Stomach (tissue), 9 donors: ENCODE data around the gene BABAM2. TPM values are rescaled to one million over a fixed set of nuclear protein-coding genes. Genes with fewer than 3 reads are reported as not detected.
"Not testable (repeated sequence)": the region's sequence is repeated elsewhere in the genome, so short reads cannot be mapped to it uniquely, and the experiment has no call there.

ENCODE experiments used
- DNase-seq, 2 donors: peaks; one replicate each; pipeline versions ENCODE4 v3.0.0 to v3.0.0-alpha.2; 2013 to 2019
- H3K27ac ChIP-seq, 5 donors: fragments of 200-600 bp in 4 of 5; sonication (generic) in 4 of 5; one replicate each; pipeline ENCODE4 v1.5.1; 2013 to 2019; ENCODE audit warnings: mild to moderate bottlenecking in 1 of 5, moderate library complexity in 1 of 5
- H3K27me3 ChIP-seq, 3 donors: fragments of 200-600 bp; sonication (generic); one replicate each; pipeline ENCODE4 v1.5.1; 2017 to 2019; ENCODE audit warnings: mixed run types in 1 of 3
- H3K36me3 ChIP-seq, 4 donors: fragments of 200-600 bp; sonication (generic); 1 replicate in 3 of 4; 2 replicates in 1 of 4; pipeline ENCODE4 v1.5.1; 2016 to 2019
- H3K4me1 ChIP-seq, 4 donors: fragments of 200-600 bp; sonication (generic); one replicate each; pipeline ENCODE4 v1.5.1; 2016 to 2019
- H3K4me3 ChIP-seq, 4 donors: fragments of 200-600 bp; sonication (generic) in 3 of 4; one replicate each; pipeline ENCODE4 v1.5.1; 2016 to 2019; ENCODE audit warnings: mild to moderate bottlenecking in 1 of 4
- H3K9me3 ChIP-seq, 4 donors: fragments of 200-600 bp; sonication (generic); one replicate each; pipeline ENCODE4 v1.5.1; 2016 to 2019
- CTCF ChIP-seq, 7 experiments: fragments of 450-650 bp in 4 of 7; fragments of 200-600 bp in 3 of 7; sonication (generic) in 3 of 7; IDR thresholded peaks; one replicate each; pipeline ENCODE4 v1.5.1; 2016 to 2019; ENCODE audit warnings: antibody characterized with exemption in 7 of 7, control low read depth in 2 of 7, mild to moderate bottlenecking in 1 of 7
- EP300 ChIP-seq: sonication (generic); formaldehyde crosslinking; IDR thresholded peaks from one replicate; pipeline ENCODE4 v1.6.1; 2017; ENCODE audit warnings: antibody characterized with exemption
- POLR2A ChIP-seq, 4 donors: fragments of 450-650 bp; IDR thresholded peaks; one replicate each; pipeline ENCODE4 v1.6.1; 2016; ENCODE audit warnings: antibody characterized with exemption in 4 of 4, control low read depth in 2 of 4, mild to moderate bottlenecking in 1 of 4, moderate library complexity in 1 of 4
- POLR2AphosphoS5 ChIP-seq, 3 donors: sonication (generic); formaldehyde crosslinking; IDR thresholded peaks; one replicate each; pipeline ENCODE4 v1.6.1; 2016; ENCODE audit warnings: antibody characterized with exemption in 3 of 3
- WGBS, 5 donors: extraction: QIAGEN DNeasy Blood & Tissue Kit in 3 of 5; methylation state at CpG; one replicate each; pipeline versions ENCODE4 v1.1.5 to v1.1.7; 2013 to 2018; 5-methylcytosine and 5-hydroxymethylcytosine counted together
- intact Hi-C: fragments of 100-400 bp; cut with DNase I; formaldehyde crosslinking; loops from one replicate; pipeline ENCODE4 v1.15.1; 2023; ENCODE audit warnings: low total_unique reads
- polyA plus RNA-seq, 3 donors: library from polyadenylated mRNA; stranded (reverse); fragments of 200-250 nt; gene quantifications; one replicate each; pipeline ENCODE4 v1.2.3, GENCODE V29; 2013
- total RNA-seq, 5 donors: library from RNA; depleted of rRNA; stranded (reverse); fragments of >200 nt; gene quantifications; one replicate each; pipeline versions ENCODE4 v1.1.0 to v1.2.3, GENCODE V29; 2014 to 2016
- donor health status: healthy with polysubstance abuse.
- donor health status: Bipolar disorder and iron deficiency.
- donor health status: healthy.

BABAM2 gene
- total and polyA plus RNA-seq, 8 donors: 14.2 to 41.4 (median 22.8) TPM

DNA sequence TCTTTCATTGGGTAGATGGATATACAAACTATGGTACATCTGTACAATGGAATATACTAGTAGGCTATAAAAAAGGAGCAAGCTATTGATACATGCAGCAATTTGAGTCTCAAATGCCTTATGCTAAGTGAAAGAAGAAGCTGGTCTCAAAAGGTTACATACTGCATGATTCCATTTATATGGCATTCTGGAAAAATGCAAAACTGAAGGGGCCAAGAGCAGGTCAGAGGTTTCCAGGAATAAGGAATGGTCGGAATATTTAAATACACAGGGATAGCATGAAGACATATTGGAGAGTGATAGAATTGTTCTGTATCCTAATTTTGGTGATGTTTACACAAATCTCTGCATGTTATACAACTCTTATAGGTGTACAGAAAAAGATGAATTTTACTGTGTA, 85.8 kb downstream of the BABAM2 start:
- no peak for DNase-seq
- intact Hi-C loops: no loop called here
- Histone ChIP-seq H3K36me3 (no peaks in the 10 kb centered on the region), H3K4me1 (peaks cover 0 to 20% (median 5%) of the 10 kb centered on the region in 4 donors), H3K27ac (no peak overlapping the region), H3K27me3 (no peaks in the 10 kb centered on the region), H3K9me3 (no peaks in the 10 kb centered on the region), H3K4me3 (no peak overlapping the region)
- TF ChIP-seq CTCF (IDR thresholded peaks at IDR 0.05) (no peak), POLR2AphosphoS5 (IDR thresholded peaks at IDR 0.05) (no peak), POLR2A (IDR thresholded peaks at IDR 0.05) (no peak), EP300 (no peak)
- 92 to 98% (median 97%) methylated on average over 1 of the region's 1 CpG for WGBS, 5 donors

DNA sequence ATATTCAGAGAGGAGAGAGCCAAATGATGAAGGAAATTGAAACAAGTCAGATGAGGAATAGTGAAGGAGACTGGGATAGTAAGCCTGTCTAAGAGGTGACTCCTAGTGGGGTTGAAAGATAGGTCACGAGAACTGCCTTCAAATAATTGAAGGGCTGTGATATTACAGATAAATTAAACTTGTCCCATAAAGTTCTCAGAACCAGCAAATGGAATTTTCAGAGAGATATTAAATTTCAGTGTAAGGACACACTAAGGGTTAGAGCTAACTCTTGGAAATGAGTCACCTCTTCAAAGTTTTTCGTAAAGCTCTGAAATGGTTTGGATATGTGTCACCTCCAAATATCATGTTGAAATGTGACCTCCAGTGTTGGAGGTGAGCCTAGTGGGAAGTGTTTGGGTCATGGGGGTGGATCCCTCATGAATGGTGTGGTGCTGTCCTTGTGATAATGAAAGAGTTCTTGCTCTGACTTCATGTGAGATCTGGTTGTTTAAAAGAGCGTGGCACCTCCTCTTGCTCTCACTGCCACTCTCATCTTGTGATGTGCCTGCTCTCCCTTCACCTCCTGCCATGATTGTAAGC, 87.3 kb downstream of the BABAM2 start:
- no peak for TF ChIP-seq CTCF (IDR thresholded peaks at IDR 0.05)
- TF ChIP-seq EP300: no peak
- no peak for TF ChIP-seq POLR2A (IDR thresholded peaks at IDR 0.05)
- TF ChIP-seq POLR2AphosphoS5 (IDR thresholded peaks at IDR 0.05): no peak
- Histone ChIP-seq H3K27me3 (no peaks in the 10 kb centered on the region), H3K4me3 (no peak overlapping the region), H3K9me3 (no peaks in the 10 kb centered on the region), H3K36me3 (no peaks in the 10 kb centered on the region), H3K27ac (no peak overlapping the region), H3K4me1 (peaks cover 0 to 20% (median 5%) of the 10 kb centered on the region in 4 donors)
- 74 to 84% (median 82%) methylated on average over 3 of the region's 3 CpGs for WGBS, 5 donors
- DNase-seq: no peak
- intact Hi-C loops: no loop called here

GRCh38 chr2:27978761-27979160, 88.2 kb downstream of the BABAM2 start:
- H3K9me3 ChIP-seq, H3K27ac ChIP-seq, H3K4me3 ChIP-seq, intact Hi-C loops, DNase-seq, H3K36me3 ChIP-seq, H3K27me3 ChIP-seq: not testable (repeated sequence)
- WGBS, 5 donors: 87 to 100% (median 97%) methylated on average over 2 of the region's 2 CpGs
- peaks cover 0 to 20% (median 5%) of the 10 kb centered on the region in 4 donors for H3K4me1 ChIP-seq

GRCh38 chr2:27980242-27980641, 89.7 kb downstream of the BABAM2 start:
- no peaks in the 10 kb centered on the region for H3K27me3 ChIP-seq
- TF ChIP-seq EP300 (no peak), CTCF (IDR thresholded peaks at IDR 0.05) (no peak), POLR2AphosphoS5 (IDR thresholded peaks at IDR 0.05) (no peak), POLR2A (IDR thresholded peaks at IDR 0.05) (no peak)
- H3K27ac ChIP-seq: no peak overlapping the region
- H3K4me1 ChIP-seq: peaks cover 0 to 20% (median 5%) of the 10 kb centered on the region in 4 donors
- no peaks in the 10 kb centered on the region for H3K9me3 ChIP-seq
- WGBS, 5 donors: 42 to 67% (median 52%) methylated on average over 1 of the region's 1 CpG
- H3K36me3 ChIP-seq: no peaks in the 10 kb centered on the region
- no peak for DNase-seq
- no peak overlapping the region for H3K4me3 ChIP-seq
- intact Hi-C loops: no loop called here

- no peak overlapping the region for H3K4me3 ChIP-seq
- no peaks in the 10 kb centered on the region for H3K9me3 ChIP-seq
- no peak for DNase-seq
- H3K4me1 ChIP-seq: peaks cover 0 to 42% (median 19%) of the 10 kb centered on the region in 4 donors
- no peak for TF ChIP-seq EP300
- TF ChIP-seq POLR2AphosphoS5 (IDR thresholded peaks at IDR 0.05): no peak
- no peak for TF ChIP-seq CTCF (IDR thresholded peaks at IDR 0.05)
- H3K27ac ChIP-seq: no peak overlapping the region
- H3K27me3 ChIP-seq: no peaks in the 10 kb centered on the region
- intact Hi-C loops: no loop called here
- H3K36me3 ChIP-seq: no peaks in the 10 kb centered on the region
Measured at GRCh38 chr2:27984153-27984552, 93.6 kb downstream of the BABAM2 start.
